Muscle of leg (tissue), 11 donors: ENCODE measurements around the gene AGBL1. TPM values are rescaled to one million over a fixed set of nuclear protein-coding genes. Genes with fewer than 3 reads are reported as not detected.

Experiments used
- DNase-seq: peaks from one replicate; pipeline ENCODE4 v3.0.0; 2013
- H3K27ac ChIP-seq: one replicate; pipeline ENCODE4 v1.5.1; 2013; ENCODE audit warnings: mild to moderate bottlenecking, low read length, control low read depth
- H3K27me3 ChIP-seq: one replicate; pipeline ENCODE4 v1.6.1; 2013; ENCODE audit warnings: low read length; ENCODE audit not compliant: control insufficient read depth, insufficient read depth
- H3K36me3 ChIP-seq: one replicate; pipeline ENCODE4 v1.6.1; 2013; ENCODE audit warnings: low read length; ENCODE audit not compliant: control insufficient read depth, insufficient read depth
- H3K4me1 ChIP-seq: one replicate; pipeline ENCODE4 v1.6.1; 2013; ENCODE audit warnings: low read length; ENCODE audit not compliant: control insufficient read depth, insufficient read depth
- H3K4me3 ChIP-seq: one replicate; pipeline ENCODE4 v1.5.1; 2013; ENCODE audit warnings: low read length, control low read depth
- H3K9me3 ChIP-seq: replicated peaks from 2 replicates; pipeline ENCODE4 v1.6.1; 2013; ENCODE audit warnings: low read depth, low read length; ENCODE audit not compliant: control insufficient read depth
- WGBS: methylation state at CpG from one replicate; pipeline ENCODE4 v1.1.5; 2013; ENCODE audit warnings: missing lambda C conversion rate; ENCODE audit not compliant: insufficient coverage; 5-methylcytosine and 5-hydroxymethylcytosine counted together
- polyA plus RNA-seq, 8 donors: library from polyadenylated mRNA; unstranded; fragments of 120-200 nt; gene quantifications; one replicate each; pipeline versions ENCODE4 v1.2.1 to v1.2.3, GENCODE V29; 2013; ENCODE audit warnings: inconsistent platforms in 1 of 8, low replicate concordance in 1 of 8; ENCODE audit not compliant: insufficient read length in 8 of 8, insufficient read depth in 1 of 8
- total RNA-seq: library from RNA; stranded (reverse); fragments of 120-200 nt; gene quantifications from one replicate; pipeline ENCODE4 v1.2.4, GENCODE V29; 2013

Gene AGBL1
- total and polyA plus RNA-seq, 9 donors: 6.0 to 18.1 (median 7.9) TPM

GRCh38 chr15:86915811-86916331 is 836.2 kb downstream of the AGBL1 start:
- Histone ChIP-seq H3K4me1 (peaks cover 14% of the 10 kb centered on the region), H3K4me3 (no peak overlapping the region), H3K27me3 (no peaks in the 10 kb centered on the region), H3K36me3 (no peaks in the 10 kb centered on the region), H3K27ac (no peak overlapping the region), H3K9me3 (no peaks in the 10 kb centered on the region)
- DNase-seq: peak; percentile 65
- 15% methylated on average over 7 of the region's 12 CpGs for WGBS

GRCh38 chr15:86916671-86917360 is 837.1 kb downstream of the AGBL1 start:
- WGBS: 78% methylated on average over 6 of the region's 12 CpGs
- H3K36me3 ChIP-seq: no peaks in the 10 kb centered on the region
- DNase-seq: peak; percentile 22

GRCh38 chr15:86917361-86917671 is 837.6 kb downstream of the AGBL1 start:
- Histone ChIP-seq H3K4me1 (peaks cover 14% of the 10 kb centered on the region), H3K9me3 (no peaks in the 10 kb centered on the region), H3K4me3 (no peak overlapping the region), H3K36me3 (no peaks in the 10 kb centered on the region), H3K27ac (no peak overlapping the region), H3K27me3 (no peaks in the 10 kb centered on the region)
- DNase-seq: no peak
- 88% methylated on average over 3 of the region's 5 CpGs for WGBS

More at GRCh38 chr15:86916671-86917360, 837.1 kb downstream of the AGBL1 start:
- Histone ChIP-seq H3K9me3 (no peaks in the 10 kb centered on the region), H3K4me3 (no peak overlapping the region), H3K27ac (no peak overlapping the region), H3K27me3 (no peaks in the 10 kb centered on the region), H3K4me1 (peaks cover 14% of the 10 kb centered on the region)

GRCh38 chr15:86919581-86919980 is 839.9 kb downstream of the AGBL1 start:
- 67% methylated on average over 3 of the region's 4 CpGs for WGBS
- no peaks in the 10 kb centered on the region for H3K36me3 ChIP-seq
- no peaks in the 10 kb centered on the region for H3K27me3 ChIP-seq
- H3K9me3 ChIP-seq: no peaks in the 10 kb centered on the region
- DNase-seq: no peak
- peaks cover 14% of the 10 kb centered on the region for H3K4me1 ChIP-seq
- H3K27ac ChIP-seq: no peak overlapping the region
- no peak overlapping the region for H3K4me3 ChIP-seq

GRCh38 chr15:86929461-86929860 is 849.8 kb downstream of the AGBL1 start:
- Histone ChIP-seq H3K36me3 (no peaks in the 10 kb centered on the region), H3K27ac (no peak overlapping the region), H3K9me3 (no peaks in the 10 kb centered on the region), H3K4me3 (no peak overlapping the region), H3K27me3 (no peaks in the 10 kb centered on the region), H3K4me1 (no peaks in the 10 kb centered on the region)
- DNase-seq: no peak
- WGBS: 100% methylated on average over 1 of the region's 2 CpGs

- H3K4me1 ChIP-seq: no peaks in the 10 kb centered on the region
- DNase-seq: no peak
- 40% methylated on average over 1 of the region's 4 CpGs for WGBS
- no peak overlapping the region for H3K4me3 ChIP-seq
- no peaks in the 10 kb centered on the region for H3K9me3 ChIP-seq
- H3K36me3 ChIP-seq: no peaks in the 10 kb centered on the region
- no peak overlapping the region for H3K27ac ChIP-seq
- no peaks in the 10 kb centered on the region for H3K27me3 ChIP-seq
Measured at GRCh38 chr15:86932456-86932855, 852.8 kb downstream of the AGBL1 start.

GRCh38 chr15:86935841-86936240 is 856.2 kb downstream of the AGBL1 start:
- H3K9me3 ChIP-seq: no peaks in the 10 kb centered on the region
- no peak overlapping the region for H3K4me3 ChIP-seq
- H3K36me3 ChIP-seq: no peaks in the 10 kb centered on the region
- no peaks in the 10 kb centered on the region for H3K27me3 ChIP-seq
- no peak overlapping the region for H3K27ac ChIP-seq
- no peaks in the 10 kb centered on the region for H3K4me1 ChIP-seq
- WGBS: 73% methylated on average over 6 of the region's 8 CpGs
- DNase-seq: no peak

GRCh38 chr15:86942285-86942684 is 862.6 kb downstream of the AGBL1 start:
- Histone ChIP-seq H3K36me3 (no peaks in the 10 kb centered on the region), H3K27me3 (no peaks in the 10 kb centered on the region), H3K4me1 (no peaks in the 10 kb centered on the region), H3K27ac (no peak overlapping the region), H3K9me3 (no peaks in the 10 kb centered on the region), H3K4me3 (no peak overlapping the region)
- 86% methylated on average over 1 of the region's 3 CpGs for WGBS
- no peak for DNase-seq

- Histone ChIP-seq H3K27ac (no peak overlapping the region), H3K36me3 (no peaks in the 10 kb centered on the region), H3K4me3 (no peak overlapping the region), H3K27me3 (no peaks in the 10 kb centered on the region), H3K9me3 (no peaks in the 10 kb centered on the region), H3K4me1 (no peaks in the 10 kb centered on the region)
- DNase-seq: no peak
- no CpG with 5 or more reads among the region's 4 CpGs for WGBS
Measured at GRCh38 chr15:86948719-86949118, 869.0 kb downstream of the AGBL1 start.

- no peak for DNase-seq
- no peaks in the 10 kb centered on the region for H3K9me3 ChIP-seq
- H3K4me3 ChIP-seq: no peak overlapping the region
- H3K27ac ChIP-seq: no peak overlapping the region
- no peaks in the 10 kb centered on the region for H3K4me1 ChIP-seq
- no peaks in the 10 kb centered on the region for H3K36me3 ChIP-seq
- no peaks in the 10 kb centered on the region for H3K27me3 ChIP-seq
Measured at GRCh38 chr15:86959254-86959653, 879.6 kb downstream of the AGBL1 start.

- H3K27me3 ChIP-seq: no peaks in the 10 kb centered on the region
- no peaks in the 10 kb centered on the region for H3K36me3 ChIP-seq
- WGBS: 56% methylated on average over 1 of the region's 3 CpGs
- no peak for DNase-seq
- H3K4me3 ChIP-seq: no peak overlapping the region
- no peaks in the 10 kb centered on the region for H3K4me1 ChIP-seq
- H3K27ac ChIP-seq: no peak overlapping the region
- H3K9me3 ChIP-seq: no peaks in the 10 kb centered on the region
Measured at GRCh38 chr15:86961669-86962068, 882.0 kb downstream of the AGBL1 start.
